Activated naive CD8-positive, alpha-beta T cell (primary cell): ENCODE data around the gene ERV3-1.
"Not testable (repeated sequence)": the region's sequence is repeated elsewhere in the genome, so short reads cannot be mapped to it uniquely, and the experiment has no call there.

Source experiments
- H3K27ac Mint-ChIP-seq: one replicate; pipeline ENCODE4 v1.8.0; 2021; ENCODE audit warnings: mixed read lengths
- H3K27me3 Mint-ChIP-seq: one replicate; pipeline ENCODE4 v1.8.0; 2021; ENCODE audit warnings: mixed read lengths
- H3K36me3 Mint-ChIP-seq: one replicate; pipeline ENCODE4 v1.8.0; 2021; ENCODE audit warnings: mixed read lengths
- H3K4me1 Mint-ChIP-seq: one replicate; pipeline ENCODE4 v1.8.0; 2021; ENCODE audit warnings: low read depth, mixed read lengths
- H3K4me3 Mint-ChIP-seq: one replicate; pipeline ENCODE4 v1.8.0; 2021; ENCODE audit warnings: mild to moderate bottlenecking, mixed read lengths
- H3K9me3 Mint-ChIP-seq: one replicate; pipeline ENCODE4 v1.8.0; 2021; ENCODE audit warnings: low read depth, mixed read lengths

Gene ERV3-1

DNA sequence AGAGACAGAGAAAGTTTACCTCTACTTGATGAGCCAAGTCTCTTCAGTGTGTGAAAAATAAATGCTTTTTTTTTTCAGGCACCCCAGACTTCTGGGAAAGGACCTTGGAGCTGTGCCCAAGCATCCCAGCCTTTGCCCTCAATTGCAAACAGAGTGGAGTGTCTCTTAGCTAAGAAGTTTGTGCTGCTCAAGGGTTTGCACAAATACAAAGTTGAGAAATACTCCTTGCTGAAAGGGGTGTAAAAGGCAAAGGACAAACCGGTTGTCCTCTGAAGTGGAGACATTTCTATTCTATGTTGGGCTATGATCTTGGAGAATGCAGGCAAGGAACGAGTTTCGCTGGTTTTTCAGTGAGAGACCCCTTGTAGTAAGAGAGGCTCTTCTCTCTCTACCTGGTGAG lies 14.5 kb upstream of the ERV3-1 start:
- H3K4me1 Mint-ChIP-seq, H3K9me3 Mint-ChIP-seq, H3K36me3 Mint-ChIP-seq, H3K4me3 Mint-ChIP-seq, H3K27ac Mint-ChIP-seq, H3K27me3 Mint-ChIP-seq: not testable (repeated sequence)

DNA sequence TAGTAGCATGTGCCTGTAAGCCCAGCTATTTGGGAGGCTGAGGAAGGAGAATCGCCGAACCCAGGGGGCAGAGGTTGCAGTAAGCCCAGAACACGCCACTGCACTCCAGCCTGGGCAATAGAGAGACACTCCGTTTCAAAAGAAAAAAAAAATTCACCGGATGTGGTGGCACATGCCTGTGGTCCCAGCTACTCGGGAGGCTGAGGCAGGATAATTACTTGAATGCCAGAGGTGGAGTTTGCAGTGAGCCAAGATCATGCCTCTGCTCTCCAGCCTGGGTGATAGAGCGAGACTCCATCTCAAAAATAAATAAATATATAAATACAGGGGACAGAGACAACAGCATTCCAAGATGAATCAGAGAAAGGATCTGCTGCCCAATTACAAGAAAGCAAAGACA lies 3.4 kb upstream of the ERV3-1 start:
- H3K9me3 Mint-ChIP-seq, H3K27ac Mint-ChIP-seq, H3K36me3 Mint-ChIP-seq, H3K27me3 Mint-ChIP-seq, H3K4me3 Mint-ChIP-seq: not testable (repeated sequence)
- H3K4me1 Mint-ChIP-seq, result peaks cover 18% of the 10 kb centered on the region

DNA sequence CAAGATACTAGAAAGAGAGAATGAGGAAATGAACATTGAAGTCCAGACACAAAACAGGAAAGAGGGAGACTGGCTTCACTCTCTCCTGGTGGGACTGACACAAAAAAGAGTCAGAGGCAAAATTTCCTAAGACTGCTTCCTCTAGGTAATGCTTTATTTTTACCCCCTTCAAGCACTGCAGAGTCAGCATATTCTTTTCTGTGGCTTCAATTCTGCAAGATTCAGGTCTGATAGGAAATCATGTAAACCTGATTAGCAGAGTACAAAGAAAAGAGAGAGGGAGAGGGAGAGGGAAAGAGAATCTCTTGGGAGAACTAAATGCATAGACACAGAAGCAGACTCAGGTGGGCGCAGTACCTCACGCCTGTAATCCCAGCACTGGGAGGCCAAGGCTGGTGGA lies 2.9 kb upstream of the ERV3-1 start:
- H3K9me3 Mint-ChIP-seq, H3K27me3 Mint-ChIP-seq, H3K36me3 Mint-ChIP-seq, H3K4me3 Mint-ChIP-seq, H3K27ac Mint-ChIP-seq: not testable (repeated sequence)
- H3K4me1 Mint-ChIP-seq, result peaks cover 23% of the 10 kb centered on the region

DNA sequence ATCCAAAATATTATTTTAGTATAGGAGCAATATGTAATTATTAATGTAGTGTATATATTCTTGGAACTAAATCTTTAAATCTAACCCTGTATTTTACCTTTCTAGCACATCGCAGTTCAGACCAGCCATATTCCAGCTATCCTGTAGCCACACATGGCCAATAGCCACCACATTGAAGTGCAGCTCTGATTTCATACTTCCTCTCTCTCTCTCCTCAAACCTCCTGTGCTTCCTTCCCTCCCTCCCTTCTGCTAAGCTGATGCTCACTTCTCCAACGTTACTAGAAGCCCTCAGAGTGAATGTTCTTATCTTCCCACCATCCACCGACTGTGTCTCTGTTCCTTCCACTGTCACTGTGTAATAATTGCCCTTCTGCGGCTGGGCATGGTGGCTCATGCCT lies 549 bp upstream of the ERV3-1 start:
- Mint-ChIP-seq H3K36me3 (peaks cover 15% of the 10 kb centered on the region), H3K4me3 (peak overlapping the region; percentile 96), H3K4me1 (peaks cover 34% of the 10 kb centered on the region), H3K27ac (peak overlapping the region; percentile 90)
- H3K27me3 Mint-ChIP-seq, H3K9me3 Mint-ChIP-seq: not testable (repeated sequence)

GRCh38 chr7:65004575-65004974 lies 1.9 kb downstream of the ERV3-1 start:
- Mint-ChIP-seq H3K27ac (no peak overlapping the region), H3K4me1 (peaks cover 35% of the 10 kb centered on the region), H3K27me3 (no peaks in the 10 kb centered on the region), H3K36me3 (peaks cover 29% of the 10 kb centered on the region), H3K4me3 (peak overlapping the region; percentile 96), H3K9me3 (peaks cover 16% of the 10 kb centered on the region)

- Mint-ChIP-seq H3K4me1 (peaks cover 35% of the 10 kb centered on the region), H3K4me3 (no peak overlapping the region), H3K36me3 (peaks cover 43% of the 10 kb centered on the region), H3K27me3 (no peaks in the 10 kb centered on the region), H3K27ac (no peak overlapping the region), H3K9me3 (peaks cover 18% of the 10 kb centered on the region)
These were observed 3.4 kb downstream of the ERV3-1 start for GRCh38 chr7:65002972-65003585.

DNA sequence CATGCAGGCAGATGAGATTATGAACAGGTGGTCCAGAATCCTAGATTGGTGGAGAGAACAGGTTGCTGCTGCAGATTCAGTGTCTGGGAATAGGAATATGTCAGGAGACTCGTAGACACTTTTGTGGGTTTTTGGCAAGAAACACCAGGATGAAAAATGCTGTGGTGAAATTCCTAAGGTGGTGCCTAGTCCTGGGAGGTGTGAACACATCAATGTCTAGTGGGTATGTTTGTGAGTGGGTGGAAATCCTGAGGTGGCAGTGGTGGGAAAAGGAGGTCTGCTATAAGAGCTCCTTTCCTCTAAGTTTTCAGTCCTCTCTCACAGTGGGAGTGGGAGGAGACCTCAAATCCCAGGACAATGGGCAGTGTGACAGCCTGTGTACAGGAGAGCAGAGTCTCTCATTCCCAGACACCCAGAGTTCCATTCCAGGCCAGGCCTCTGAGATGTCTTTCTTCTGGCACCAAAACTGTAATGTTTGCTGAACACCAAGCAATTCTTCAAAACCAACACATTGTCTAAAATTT lies 5.1 kb downstream of the ERV3-1 start:
- Mint-ChIP-seq H3K4me3 (no peak overlapping the region), H3K27me3 (no peaks in the 10 kb centered on the region), H3K36me3 (peaks cover 47% of the 10 kb centered on the region), H3K27ac (no peak overlapping the region), H3K4me1 (peaks cover 27% of the 10 kb centered on the region), H3K9me3 (peaks cover 32% of the 10 kb centered on the region)

GRCh38 chr7:64999165-65000004 lies 7.1 kb downstream of the ERV3-1 start:
- Mint-ChIP-seq H3K4me3 (no peak overlapping the region), H3K27me3 (no peaks in the 10 kb centered on the region), H3K9me3 (peaks cover 38% of the 10 kb centered on the region), H3K27ac (no peak overlapping the region), H3K36me3 (peaks cover 46% of the 10 kb centered on the region), H3K4me1 (peaks cover 12% of the 10 kb centered on the region)

- H3K27ac Mint-ChIP-seq, result no peak overlapping the region
- H3K9me3 Mint-ChIP-seq, result peaks cover 40% of the 10 kb centered on the region
- peaks cover 45% of the 10 kb centered on the region for H3K36me3 Mint-ChIP-seq
- no peaks in the 10 kb centered on the region for H3K27me3 Mint-ChIP-seq
- peaks cover 9% of the 10 kb centered on the region for H3K4me1 Mint-ChIP-seq
- H3K4me3 Mint-ChIP-seq, result no peak overlapping the region
These were observed 7.7 kb downstream of the ERV3-1 start for GRCh38 chr7:64998865-64999164.

DNA sequence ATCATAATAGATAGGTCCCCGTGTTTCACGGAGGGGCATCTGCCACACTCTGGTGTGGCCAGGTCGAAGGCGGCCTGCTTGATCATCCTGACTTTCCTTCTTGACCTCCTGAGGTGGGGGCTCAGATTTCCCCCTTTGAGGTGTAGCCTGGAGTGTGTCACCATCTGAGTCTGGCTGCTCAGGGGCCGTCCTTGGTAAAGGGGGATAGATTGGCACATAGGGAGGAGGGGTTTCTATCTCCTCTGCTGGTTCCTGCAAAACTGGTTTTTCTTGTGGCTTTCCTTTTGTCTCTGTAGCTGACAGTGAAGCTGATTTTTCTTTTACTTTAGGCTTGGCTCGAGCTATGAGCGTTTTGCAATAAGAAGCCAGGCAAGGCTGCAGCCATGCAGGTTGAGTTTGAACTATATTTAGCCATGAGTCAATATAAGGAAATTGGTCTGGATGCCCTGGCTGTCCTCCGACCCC lies 8.5 kb downstream of the ERV3-1 start:
- Mint-ChIP-seq H3K27me3 (no peaks in the 10 kb centered on the region), H3K9me3 (peaks cover 40% of the 10 kb centered on the region), H3K27ac (no peak overlapping the region), H3K4me1 (peaks cover 5% of the 10 kb centered on the region), H3K36me3 (peaks cover 39% of the 10 kb centered on the region), H3K4me3 (no peak overlapping the region)

GRCh38 chr7:64997164-64997908 lies 9.2 kb downstream of the ERV3-1 start:
- Mint-ChIP-seq H3K27ac (no peak overlapping the region), H3K27me3 (no peaks in the 10 kb centered on the region), H3K9me3 (peaks cover 44% of the 10 kb centered on the region), H3K4me3 (no peak overlapping the region), H3K36me3 (peaks cover 38% of the 10 kb centered on the region), H3K4me1 (peaks cover 1% of the 10 kb centered on the region)

DNA sequence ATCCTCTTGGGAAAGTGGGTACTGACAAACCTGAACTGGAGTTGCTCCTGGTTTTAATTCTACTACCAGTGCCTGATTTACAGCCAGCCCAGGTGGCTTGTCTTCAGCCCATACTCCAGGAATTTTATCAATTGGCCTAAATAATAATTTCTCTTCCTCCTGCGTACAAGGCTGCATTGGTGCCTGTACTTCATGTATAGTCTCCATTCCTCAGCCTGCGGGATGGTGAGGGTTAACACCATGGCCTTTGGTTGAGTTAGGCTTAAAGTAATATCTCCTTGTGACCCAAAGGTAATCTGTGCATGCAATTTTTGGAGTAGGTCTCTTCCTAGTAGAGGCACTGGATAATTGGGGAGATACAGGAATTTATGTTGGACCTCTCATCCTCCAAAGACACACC lies 10.2 kb downstream of the ERV3-1 start:
- Mint-ChIP-seq H3K27ac (no peak overlapping the region), H3K4me1 (no peaks in the 10 kb centered on the region), H3K27me3 (no peaks in the 10 kb centered on the region), H3K4me3 (no peak overlapping the region), H3K9me3 (peaks cover 42% of the 10 kb centered on the region), H3K36me3 (peaks cover 35% of the 10 kb centered on the region)

DNA sequence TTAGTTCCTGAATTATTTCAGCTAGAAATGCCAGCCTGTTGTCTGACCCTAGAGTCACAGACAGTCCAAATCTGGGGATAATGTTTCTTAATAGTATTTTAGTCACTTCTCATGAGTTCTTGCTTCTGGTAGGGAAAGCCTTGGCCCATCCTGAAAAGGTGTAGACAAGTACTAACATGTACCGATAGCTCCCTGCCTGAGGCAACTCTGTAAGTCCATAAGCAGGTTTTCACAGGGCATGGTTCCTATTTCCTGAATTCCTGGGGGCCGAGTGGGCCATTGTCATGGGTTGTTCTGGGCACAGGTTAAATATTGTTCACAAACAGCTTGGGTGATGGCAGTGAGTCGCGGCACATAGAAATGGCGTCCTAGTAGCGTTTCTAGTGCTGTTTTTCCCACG lies 12.6 kb downstream of the ERV3-1 start:
- no peak overlapping the region for H3K27ac Mint-ChIP-seq
- peaks cover 34% of the 10 kb centered on the region for H3K36me3 Mint-ChIP-seq
- H3K27me3 Mint-ChIP-seq, result no peaks in the 10 kb centered on the region
- H3K4me3 Mint-ChIP-seq, result no peak overlapping the region
- H3K4me1 Mint-ChIP-seq, result no peaks in the 10 kb centered on the region
- peaks cover 37% of the 10 kb centered on the region for H3K9me3 Mint-ChIP-seq

DNA sequence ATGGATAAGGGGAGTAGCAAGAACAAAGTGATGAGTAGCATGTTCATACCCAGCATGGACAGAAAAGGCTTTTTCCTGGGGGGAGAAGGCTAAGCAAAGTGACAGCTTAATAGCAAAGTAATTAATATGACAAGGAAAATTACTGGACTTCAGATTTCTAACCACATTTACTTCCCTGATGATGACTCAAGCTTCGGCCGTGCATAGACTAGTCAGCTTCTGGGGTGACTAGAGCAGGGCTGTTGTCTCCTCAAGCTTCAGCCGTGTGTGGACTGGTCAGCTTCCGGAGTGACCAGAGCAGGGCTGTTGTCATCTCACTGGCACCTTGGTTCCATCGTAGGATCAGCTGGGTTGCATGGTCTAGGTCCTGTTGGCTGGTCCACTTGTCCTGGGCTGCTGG lies 13.5 kb downstream of the ERV3-1 start:
- H3K27ac Mint-ChIP-seq, result no peak overlapping the region
- H3K4me3 Mint-ChIP-seq, result no peak overlapping the region
- H3K27me3 Mint-ChIP-seq, result no peaks in the 10 kb centered on the region
- peaks cover 35% of the 10 kb centered on the region for H3K36me3 Mint-ChIP-seq
- no peaks in the 10 kb centered on the region for H3K4me1 Mint-ChIP-seq
- peaks cover 46% of the 10 kb centered on the region for H3K9me3 Mint-ChIP-seq

- H3K36me3 Mint-ChIP-seq, result peaks cover 49% of the 10 kb centered on the region
These were observed 15.6 kb downstream of the ERV3-1 start, which contains the start of gene ZNF117 for GRCh38 chr7:64990936-64991335. Gene ZNF117, minus strand, starts transcription at chr7:64991036.

More at GRCh38 chr7:64990936-64991335, 15.6 kb downstream of the ERV3-1 start, which contains the start of gene ZNF117:
- Mint-ChIP-seq H3K9me3 (peaks cover 46% of the 10 kb centered on the region), H3K27me3 (no peaks in the 10 kb centered on the region), H3K4me3 (no peak within 1 kb of the TSS), H3K4me1 (no peaks in the 10 kb centered on the region), H3K27ac (no peak within 1 kb of the TSS)
